NT2/D1 (cell line): ENCODE measurements around the gene C1QB.

Experiments used
- YY1 ChIP-seq: IDR thresholded peaks from 2 replicates; pipeline ENCODE4 v1.6.1; 2011; ENCODE audit not compliant: insufficient read length, insufficient read depth
- ZNF274 ChIP-seq: IDR thresholded peaks from 2 replicates; pipeline ENCODE4 v1.6.1; 2011; ENCODE audit warnings: mild to moderate bottlenecking, low read depth, low read length

DNA sequence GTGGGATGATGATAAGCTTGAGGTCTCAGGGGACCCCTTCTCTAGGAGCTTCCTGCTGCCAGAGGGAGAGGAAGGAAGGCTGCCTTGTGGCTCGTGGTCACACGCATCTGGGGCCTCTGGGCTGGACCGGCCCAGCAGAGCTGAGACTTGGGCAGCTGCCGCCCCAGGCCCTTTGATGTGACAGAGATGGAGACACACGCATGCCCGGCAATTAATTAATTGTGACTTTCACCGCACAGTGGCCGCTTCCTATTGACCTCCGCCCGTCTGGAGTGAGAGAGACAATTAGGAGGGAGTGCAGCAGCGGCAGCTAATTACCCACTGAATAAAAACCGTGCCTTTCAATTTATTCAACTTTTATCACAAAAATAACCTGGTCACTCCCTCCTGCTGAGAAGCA, 33.2 kb upstream of the C1QB start:
- TF ChIP-seq ZNF274 (no peak), YY1 (no peak)
